HL-60 (cell line): ENCODE results near the gene SLIT2.

ENCODE experiments used
- SPI1 ChIP-seq: IDR thresholded peaks from 2 replicates; pipeline ENCODE4 v1.6.1; 2012; ENCODE audit warnings: low read depth, mild to moderate bottlenecking, borderline replicate concordance
- TF ChIP-seq, protein P1 (sequence below): IDR thresholded peaks from one replicate; pipeline ENCODE4 v1.5.1; 2011; ENCODE audit warnings: low read length, control low read depth, inconsistent platforms; ENCODE audit not compliant: insufficient read depth
- TF ChIP-seq, protein P2 (sequence below): IDR thresholded peaks from 2 replicates; pipeline ENCODE4 v1.6.1; 2012; ENCODE audit warnings: low read depth; ENCODE audit not compliant: insufficient replicate concordance

DNA sequence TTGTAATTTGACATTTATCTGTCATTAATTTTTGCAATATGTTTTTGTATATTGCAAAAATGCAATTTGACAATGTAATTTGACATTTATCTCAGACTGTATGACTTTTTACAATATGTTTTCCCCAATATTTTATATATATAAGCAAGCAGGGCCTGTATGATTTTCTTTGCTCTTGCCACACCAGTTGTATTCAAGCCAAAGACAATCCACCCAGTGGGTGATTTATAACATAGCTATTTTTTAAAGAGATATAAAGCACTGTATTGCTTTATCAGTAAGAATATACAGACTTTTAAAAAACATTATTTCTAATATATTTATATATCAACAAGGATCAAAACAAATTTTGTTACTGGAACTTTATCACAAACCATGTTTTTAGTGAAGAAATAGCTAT is 47.3 kb downstream of the SLIT2 start:
- no peak for TF ChIP-seq SPI1
- TF ChIP-seq, protein P1, sequence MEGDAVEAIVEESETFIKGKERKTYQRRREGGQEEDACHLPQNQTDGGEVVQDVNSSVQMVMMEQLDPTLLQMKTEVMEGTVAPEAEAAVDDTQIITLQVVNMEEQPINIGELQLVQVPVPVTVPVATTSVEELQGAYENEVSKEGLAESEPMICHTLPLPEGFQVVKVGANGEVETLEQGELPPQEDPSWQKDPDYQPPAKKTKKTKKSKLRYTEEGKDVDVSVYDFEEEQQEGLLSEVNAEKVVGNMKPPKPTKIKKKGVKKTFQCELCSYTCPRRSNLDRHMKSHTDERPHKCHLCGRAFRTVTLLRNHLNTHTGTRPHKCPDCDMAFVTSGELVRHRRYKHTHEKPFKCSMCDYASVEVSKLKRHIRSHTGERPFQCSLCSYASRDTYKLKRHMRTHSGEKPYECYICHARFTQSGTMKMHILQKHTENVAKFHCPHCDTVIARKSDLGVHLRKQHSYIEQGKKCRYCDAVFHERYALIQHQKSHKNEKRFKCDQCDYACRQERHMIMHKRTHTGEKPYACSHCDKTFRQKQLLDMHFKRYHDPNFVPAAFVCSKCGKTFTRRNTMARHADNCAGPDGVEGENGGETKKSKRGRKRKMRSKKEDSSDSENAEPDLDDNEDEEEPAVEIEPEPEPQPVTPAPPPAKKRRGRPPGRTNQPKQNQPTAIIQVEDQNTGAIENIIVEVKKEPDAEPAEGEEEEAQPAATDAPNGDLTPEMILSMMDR, result no peak
- TF ChIP-seq, protein P2, sequence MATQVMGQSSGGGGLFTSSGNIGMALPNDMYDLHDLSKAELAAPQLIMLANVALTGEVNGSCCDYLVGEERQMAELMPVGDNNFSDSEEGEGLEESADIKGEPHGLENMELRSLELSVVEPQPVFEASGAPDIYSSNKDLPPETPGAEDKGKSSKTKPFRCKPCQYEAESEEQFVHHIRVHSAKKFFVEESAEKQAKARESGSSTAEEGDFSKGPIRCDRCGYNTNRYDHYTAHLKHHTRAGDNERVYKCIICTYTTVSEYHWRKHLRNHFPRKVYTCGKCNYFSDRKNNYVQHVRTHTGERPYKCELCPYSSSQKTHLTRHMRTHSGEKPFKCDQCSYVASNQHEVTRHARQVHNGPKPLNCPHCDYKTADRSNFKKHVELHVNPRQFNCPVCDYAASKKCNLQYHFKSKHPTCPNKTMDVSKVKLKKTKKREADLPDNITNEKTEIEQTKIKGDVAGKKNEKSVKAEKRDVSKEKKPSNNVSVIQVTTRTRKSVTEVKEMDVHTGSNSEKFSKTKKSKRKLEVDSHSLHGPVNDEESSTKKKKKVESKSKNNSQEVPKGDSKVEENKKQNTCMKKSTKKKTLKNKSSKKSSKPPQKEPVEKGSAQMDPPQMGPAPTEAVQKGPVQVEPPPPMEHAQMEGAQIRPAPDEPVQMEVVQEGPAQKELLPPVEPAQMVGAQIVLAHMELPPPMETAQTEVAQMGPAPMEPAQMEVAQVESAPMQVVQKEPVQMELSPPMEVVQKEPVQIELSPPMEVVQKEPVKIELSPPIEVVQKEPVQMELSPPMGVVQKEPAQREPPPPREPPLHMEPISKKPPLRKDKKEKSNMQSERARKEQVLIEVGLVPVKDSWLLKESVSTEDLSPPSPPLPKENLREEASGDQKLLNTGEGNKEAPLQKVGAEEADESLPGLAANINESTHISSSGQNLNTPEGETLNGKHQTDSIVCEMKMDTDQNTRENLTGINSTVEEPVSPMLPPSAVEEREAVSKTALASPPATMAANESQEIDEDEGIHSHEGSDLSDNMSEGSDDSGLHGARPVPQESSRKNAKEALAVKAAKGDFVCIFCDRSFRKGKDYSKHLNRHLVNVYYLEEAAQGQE, result no peak
